ENCODE data around the gene SSH2. TPM values are rescaled to one million over a fixed set of nuclear protein-coding genes. Genes with fewer than 3 reads are reported as not detected.

The SSH2 gene
- total and polyA plus RNA-seq, 4 donors = 7.5 to 14.1 (median 11.2) TPM

- Histone ChIP-seq H3K36me3 (ENCODE audit: control insufficient read depth in 4 of 4, insufficient read depth in 3 of 4, low read depth in 1 of 4, low read length in 3 of 4) (peaks cover 0 to 24% (median 6%) of the 10 kb centered on the region in 4 donors), H3K4me1 (ENCODE audit: control insufficient read depth in 4 of 4, insufficient read depth in 4 of 4, low read length in 3 of 4) (peaks cover 21 to 35% (median 30%) of the 10 kb centered on the region in 4 donors), H3K9ac (ENCODE audit: low read depth in 1 of 2, low read length in 2 of 2) (no peak overlapping the region), H3K27ac (ENCODE audit: low read depth in 1 of 2, low read length in 2 of 2) (no peak overlapping the region), H3K9me3 (ENCODE audit: control insufficient read depth in 4 of 4, low read length in 3 of 4) (no peaks in the 10 kb centered on the region), H3K4me3 (ENCODE audit: low read depth in 1 of 3, low read length in 3 of 3) (no peak overlapping the region), H3K27me3 (ENCODE audit: control insufficient read depth in 4 of 4, insufficient read depth in 4 of 4, low read length in 3 of 4) (no peaks in the 10 kb centered on the region)
- TF ChIP-seq, protein P1, sequence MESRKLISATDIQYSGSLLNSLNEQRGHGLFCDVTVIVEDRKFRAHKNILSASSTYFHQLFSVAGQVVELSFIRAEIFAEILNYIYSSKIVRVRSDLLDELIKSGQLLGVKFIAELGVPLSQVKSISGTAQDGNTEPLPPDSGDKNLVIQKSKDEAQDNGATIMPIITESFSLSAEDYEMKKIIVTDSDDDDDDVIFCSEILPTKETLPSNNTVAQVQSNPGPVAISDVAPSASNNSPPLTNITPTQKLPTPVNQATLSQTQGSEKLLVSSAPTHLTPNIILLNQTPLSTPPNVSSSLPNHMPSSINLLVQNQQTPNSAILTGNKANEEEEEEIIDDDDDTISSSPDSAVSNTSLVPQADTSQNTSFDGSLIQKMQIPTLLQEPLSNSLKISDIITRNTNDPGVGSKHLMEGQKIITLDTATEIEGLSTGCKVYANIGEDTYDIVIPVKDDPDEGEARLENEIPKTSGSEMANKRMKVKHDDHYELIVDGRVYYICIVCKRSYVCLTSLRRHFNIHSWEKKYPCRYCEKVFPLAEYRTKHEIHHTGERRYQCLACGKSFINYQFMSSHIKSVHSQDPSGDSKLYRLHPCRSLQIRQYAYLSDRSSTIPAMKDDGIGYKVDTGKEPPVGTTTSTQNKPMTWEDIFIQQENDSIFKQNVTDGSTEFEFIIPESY (IDR thresholded peaks at IDR 0.05) = no peak
- TF ChIP-seq YY1 (IDR thresholded peaks at IDR 0.05) = no peak
- no peak for TF ChIP-seq TAF1 (conservative IDR thresholded peaks at IDR 0.05)
- no peak for TF ChIP-seq NR2F2 (IDR thresholded peaks at IDR 0.05)
- TF ChIP-seq HNF4G (IDR thresholded peaks at IDR 0.05) = no peak
- no peak for TF ChIP-seq RAD21 (IDR thresholded peaks at IDR 0.05)
- no peak for TF ChIP-seq MAX (IDR thresholded peaks at IDR 0.05)
- DNase-seq (ENCODE audit: low spot score) = no peak
- WGBS = 97% methylated on average over 9 of the region's 9 CpGs
Observed at GRCh38 chr17:29577001-29577370, 353.0 kb downstream of the SSH2 start.

- 97% methylated on average over 37 of the region's 37 CpGs for WGBS
- Histone ChIP-seq H3K27ac (ENCODE audit: low read depth in 1 of 2, low read length in 2 of 2) (no peak overlapping the region), H3K27me3 (ENCODE audit: control insufficient read depth in 4 of 4, insufficient read depth in 4 of 4, low read length in 3 of 4) (no peaks in the 10 kb centered on the region), H3K36me3 (ENCODE audit: control insufficient read depth in 4 of 4, insufficient read depth in 3 of 4, low read depth in 1 of 4, low read length in 3 of 4) (peaks cover 0 to 21% (median 6%) of the 10 kb centered on the region in 4 donors), H3K4me1 (ENCODE audit: control insufficient read depth in 4 of 4, insufficient read depth in 4 of 4, low read length in 3 of 4) (peaks cover 21 to 40% (median 35%) of the 10 kb centered on the region in 4 donors), H3K9me3 (ENCODE audit: control insufficient read depth in 4 of 4, low read length in 3 of 4) (no peaks in the 10 kb centered on the region), H3K9ac (ENCODE audit: low read depth in 1 of 2, low read length in 2 of 2) (no peak overlapping the region), H3K4me3 (ENCODE audit: low read depth in 1 of 3, low read length in 3 of 3) (no peak overlapping the region)
- DNase-seq (ENCODE audit: low spot score) = no peak
- TF ChIP-seq ATF3 (IDR thresholded peaks at IDR 0.05) (no peak), FOXA1 (IDR thresholded peaks at IDR 0.05) (no peak), FOXA2 (IDR thresholded peaks at IDR 0.05) (no peak), HNF4A (conservative IDR thresholded peaks at IDR 0.05) (no peak), GABPA (IDR thresholded peaks at IDR 0.05 in 1 of 2, conservative IDR thresholded peaks at IDR 0.05 in 1 of 2) (no peak), NR2F2 (IDR thresholded peaks at IDR 0.05) (no peak), EGR1 (IDR thresholded peaks at IDR 0.05; ENCODE audit: low read depth in 2 of 2) (no peak), YY1 (IDR thresholded peaks at IDR 0.05) (no peak), RXRA (IDR thresholded peaks at IDR 0.05) (no peak), REST (IDR thresholded peaks at IDR 0.05) (no peak), JUND (IDR thresholded peaks at IDR 0.05) (no peak), RAD21 (IDR thresholded peaks at IDR 0.05) (no peak), SP1 (IDR thresholded peaks at IDR 0.05) (no peak), TAF1 (conservative IDR thresholded peaks at IDR 0.05) (no peak), HNF4G (IDR thresholded peaks at IDR 0.05) (no peak), MAX (IDR thresholded peaks at IDR 0.05) (no peak)
- TF ChIP-seq, protein P1 (IDR thresholded peaks at IDR 0.05) = no peak
- TF ChIP-seq, protein P2, sequence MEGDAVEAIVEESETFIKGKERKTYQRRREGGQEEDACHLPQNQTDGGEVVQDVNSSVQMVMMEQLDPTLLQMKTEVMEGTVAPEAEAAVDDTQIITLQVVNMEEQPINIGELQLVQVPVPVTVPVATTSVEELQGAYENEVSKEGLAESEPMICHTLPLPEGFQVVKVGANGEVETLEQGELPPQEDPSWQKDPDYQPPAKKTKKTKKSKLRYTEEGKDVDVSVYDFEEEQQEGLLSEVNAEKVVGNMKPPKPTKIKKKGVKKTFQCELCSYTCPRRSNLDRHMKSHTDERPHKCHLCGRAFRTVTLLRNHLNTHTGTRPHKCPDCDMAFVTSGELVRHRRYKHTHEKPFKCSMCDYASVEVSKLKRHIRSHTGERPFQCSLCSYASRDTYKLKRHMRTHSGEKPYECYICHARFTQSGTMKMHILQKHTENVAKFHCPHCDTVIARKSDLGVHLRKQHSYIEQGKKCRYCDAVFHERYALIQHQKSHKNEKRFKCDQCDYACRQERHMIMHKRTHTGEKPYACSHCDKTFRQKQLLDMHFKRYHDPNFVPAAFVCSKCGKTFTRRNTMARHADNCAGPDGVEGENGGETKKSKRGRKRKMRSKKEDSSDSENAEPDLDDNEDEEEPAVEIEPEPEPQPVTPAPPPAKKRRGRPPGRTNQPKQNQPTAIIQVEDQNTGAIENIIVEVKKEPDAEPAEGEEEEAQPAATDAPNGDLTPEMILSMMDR (IDR thresholded peaks at IDR 0.05; ENCODE audit: low read depth, low read length, missing input control) = no peak
Observed at GRCh38 chr17:29576214-29577000, 353.6 kb downstream of the SSH2 start.
